Pancreas (tissue), 10 donors: ENCODE measurements around the gene LRRC4B. TPM values are rescaled to one million over a fixed set of nuclear protein-coding genes. Genes with fewer than 3 reads are reported as not detected.
A peak's percentile ranks its signal among the peaks of the same experiment; 100 is the strongest.

ENCODE experiments used
- ATAC-seq, 4 donors: fragments of 200-7000 bp; cut with Tn5 transposase; one replicate each; pipeline versions ENCODE4 v1.8.0 to v1.9.1; 2020; ENCODE audit warnings: mild to moderate bottlenecking in 4 of 4, moderate library complexity in 4 of 4
- DNase-seq, 6 donors: peaks; one replicate each; pipeline ENCODE4 v3.0.0-alpha.2; 2020
- FAIRE-seq: peaks from 2 replicates; lab custom pipeline; 2012; peaks lifted over from hg19 to GRCh38; lab: Jason Lieb, UNC
- H3K27ac ChIP-seq, 4 donors: fragments of 200-600 bp; sonication (generic); 1 replicate in 3 of 4; 2 replicates in 1 of 4; pipeline versions ENCODE4 v1.5.0 to v1.8.0; 2020
- H3K27me3 ChIP-seq, 4 donors: fragments of 200-600 bp; one replicate each; pipeline ENCODE4 v1.8.0; 2021
- H3K36me3 ChIP-seq, 3 donors: fragments of 200-600 bp; sonication (generic) in 1 of 3; one replicate each; pipeline versions ENCODE4 v1.5.0 to v1.8.0; 2020 to 2021
- H3K4me1 ChIP-seq, 3 donors: fragments of 200-600 bp; one replicate each; pipeline ENCODE4 v1.8.0; 2021
- H3K4me3 ChIP-seq, 4 donors: fragments of 200-600 bp; sonication (generic) in 2 of 4; one replicate each; pipeline versions ENCODE4 v1.5.0 to v1.8.0; 2020 to 2021
- H3K9me3 ChIP-seq, 4 donors: fragments of 200-600 bp; one replicate each; pipeline ENCODE4 v1.8.0; 2021
- WGBS, 2 donors: extraction: QIAGEN DNeasy Blood & Tissue Kit; methylation state at CpG; one replicate each; pipeline ENCODE4 v1.1.7; 2013; 5-methylcytosine and 5-hydroxymethylcytosine counted together
- intact Hi-C, 3 donors: fragments of 100-400 bp; cut with DNase I; formaldehyde crosslinking; loops; one replicate each; pipeline versions ENCODE4 v1.11.1 to v1.14.2; 2022
- polyA plus RNA-seq, 2 donors: library from polyadenylated mRNA; stranded (reverse); fragments of 200-250 nt; gene quantifications; one replicate each; pipeline ENCODE4 v1.2.3, GENCODE V29; 2013
- total RNA-seq, 6 donors: library from RNA; stranded (reverse); fragmentation: NEBNext Ultra II Directional in 4 of 6; extraction: Animal tissue kit (Norgen Biotek cat#: 25700) in 4 of 6; gene quantifications; one replicate each; pipeline versions ENCODE4 v1.2.1 to v1.2.4, GENCODE V29; 2021 to 2023
- TF ChIP-seq, protein P1 (sequence below), 4 donors: fragments of 200-600 bp; sonication (generic) in 3 of 4; IDR thresholded peaks; one replicate each; pipeline versions ENCODE4 v1.5.0 to v1.8.0; 2021; ENCODE audit warnings: antibody characterized with exemption in 4 of 4
- donor health status: healthy with polysubstance abuse.
- donor health status: DM: no; HTN: no; CAD: no; lungs with moderate emphysema.
- donor health status: DM: no; HTN: no; CAD: no.
- donor health status: control.
- donor health status: control.
- donor health status: Bipolar disorder and iron deficiency.
- donor health status: DM: yes; HTN: yes; CAD: no.
- donor health status: DM: no; HTN: no; CAD: no.
- donor health status: DM: no; HTN: no; CAD: no.
- donor health status: DM: yes; HTN: yes; CAD: no.

LRRC4B gene
- total and polyA plus RNA-seq, 8 donors: 0.09 to 2.1 (median 0.50) TPM

- no peak for FAIRE-seq
- Histone ChIP-seq H3K36me3 (peaks cover 0 to 23% (median 13%) of the 10 kb centered on the region in 3 donors), H3K27me3 (no peaks in the 10 kb centered on the region), H3K4me3 (no peak overlapping the region), H3K4me1 (no peaks in the 10 kb centered on the region), H3K9me3 (no peaks in the 10 kb centered on the region), H3K27ac (no peak overlapping the region)
- intact Hi-C loops: no loop called here
- DNase-seq: peak in 2 of 6 donors; percentile 25 to 42
- 92% methylated on average over 10 of the region's 10 CpGs for WGBS, 2 donors
- ATAC-seq: no peak
- TF ChIP-seq, protein P1, sequence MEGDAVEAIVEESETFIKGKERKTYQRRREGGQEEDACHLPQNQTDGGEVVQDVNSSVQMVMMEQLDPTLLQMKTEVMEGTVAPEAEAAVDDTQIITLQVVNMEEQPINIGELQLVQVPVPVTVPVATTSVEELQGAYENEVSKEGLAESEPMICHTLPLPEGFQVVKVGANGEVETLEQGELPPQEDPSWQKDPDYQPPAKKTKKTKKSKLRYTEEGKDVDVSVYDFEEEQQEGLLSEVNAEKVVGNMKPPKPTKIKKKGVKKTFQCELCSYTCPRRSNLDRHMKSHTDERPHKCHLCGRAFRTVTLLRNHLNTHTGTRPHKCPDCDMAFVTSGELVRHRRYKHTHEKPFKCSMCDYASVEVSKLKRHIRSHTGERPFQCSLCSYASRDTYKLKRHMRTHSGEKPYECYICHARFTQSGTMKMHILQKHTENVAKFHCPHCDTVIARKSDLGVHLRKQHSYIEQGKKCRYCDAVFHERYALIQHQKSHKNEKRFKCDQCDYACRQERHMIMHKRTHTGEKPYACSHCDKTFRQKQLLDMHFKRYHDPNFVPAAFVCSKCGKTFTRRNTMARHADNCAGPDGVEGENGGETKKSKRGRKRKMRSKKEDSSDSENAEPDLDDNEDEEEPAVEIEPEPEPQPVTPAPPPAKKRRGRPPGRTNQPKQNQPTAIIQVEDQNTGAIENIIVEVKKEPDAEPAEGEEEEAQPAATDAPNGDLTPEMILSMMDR (IDR thresholded peaks at IDR 0.05): no peak
These were observed 82.8 kb downstream of the LRRC4B start for GRCh38 chr19:50485284-50485955.

GRCh38 chr19:50482916-50483315, 85.3 kb downstream of the LRRC4B start:
- peak in 2 of 6 donors; percentile 2 to 21 for DNase-seq
- 87 to 88% methylated on average over 10 of the region's 10 CpGs for WGBS, 2 donors
- no peak overlapping the region for H3K27ac ChIP-seq
- no peak for ATAC-seq
- no peaks in the 10 kb centered on the region for H3K9me3 ChIP-seq
- H3K4me1 ChIP-seq: peaks cover 0 to 2% (median 0%) of the 10 kb centered on the region in 3 donors
- intact Hi-C loops: no loop called here
- TF ChIP-seq, protein P1 (IDR thresholded peaks at IDR 0.05): no peak
- no peak for FAIRE-seq
- H3K27me3 ChIP-seq: no peaks in the 10 kb centered on the region
- peaks cover 0 to 28% (median 25%) of the 10 kb centered on the region in 3 donors for H3K36me3 ChIP-seq
- no peak overlapping the region for H3K4me3 ChIP-seq

DNA sequence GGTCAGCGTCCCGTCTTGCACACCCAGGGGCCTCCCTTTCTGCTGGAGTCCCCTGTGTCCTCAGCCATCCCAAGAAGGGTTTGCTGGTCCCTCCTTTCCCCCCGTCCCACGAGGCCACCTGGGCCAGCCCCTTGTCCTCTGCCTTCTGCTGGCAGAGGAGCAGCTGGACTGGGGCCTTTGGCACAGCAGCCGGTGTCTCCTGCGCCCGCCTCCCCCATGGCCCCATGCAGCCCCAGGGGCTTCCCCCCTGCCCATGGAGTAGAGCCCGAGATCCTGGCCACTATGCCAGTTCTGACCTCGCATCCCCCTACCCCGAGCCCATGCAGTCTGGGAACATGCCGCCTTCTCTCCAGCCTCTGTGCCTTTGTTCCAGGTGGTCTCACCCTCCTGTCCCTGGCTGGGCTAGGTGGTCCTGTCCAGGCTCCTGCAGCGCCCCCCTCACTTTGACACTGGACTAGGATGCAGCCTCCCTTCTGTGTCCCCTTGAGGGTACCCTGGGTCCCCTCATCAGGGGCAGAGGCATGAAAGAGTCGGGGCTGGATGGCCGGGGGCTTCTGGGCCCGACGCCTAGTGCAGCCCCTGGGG, 85.9 kb downstream of the LRRC4B start:
- DNase-seq (peak in 1 of 6 donors; percentile 52), ATAC-seq (no peak), FAIRE-seq (no peak)
- no peak overlapping the region for H3K4me3 ChIP-seq
- H3K36me3 ChIP-seq: peaks cover 0 to 28% (median 25%) of the 10 kb centered on the region in 3 donors
- H3K27ac ChIP-seq: no peak overlapping the region
- intact Hi-C loops: no loop called here
- no peaks in the 10 kb centered on the region for H3K27me3 ChIP-seq
- H3K4me1 ChIP-seq: peaks cover 0 to 8% (median 0%) of the 10 kb centered on the region in 3 donors
- 85 to 89% methylated on average over 15 to 16 of the region's 16 CpGs for WGBS, 2 donors
- H3K9me3 ChIP-seq: no peaks in the 10 kb centered on the region
- TF ChIP-seq, protein P1 (IDR thresholded peaks at IDR 0.05): no peak

DNA sequence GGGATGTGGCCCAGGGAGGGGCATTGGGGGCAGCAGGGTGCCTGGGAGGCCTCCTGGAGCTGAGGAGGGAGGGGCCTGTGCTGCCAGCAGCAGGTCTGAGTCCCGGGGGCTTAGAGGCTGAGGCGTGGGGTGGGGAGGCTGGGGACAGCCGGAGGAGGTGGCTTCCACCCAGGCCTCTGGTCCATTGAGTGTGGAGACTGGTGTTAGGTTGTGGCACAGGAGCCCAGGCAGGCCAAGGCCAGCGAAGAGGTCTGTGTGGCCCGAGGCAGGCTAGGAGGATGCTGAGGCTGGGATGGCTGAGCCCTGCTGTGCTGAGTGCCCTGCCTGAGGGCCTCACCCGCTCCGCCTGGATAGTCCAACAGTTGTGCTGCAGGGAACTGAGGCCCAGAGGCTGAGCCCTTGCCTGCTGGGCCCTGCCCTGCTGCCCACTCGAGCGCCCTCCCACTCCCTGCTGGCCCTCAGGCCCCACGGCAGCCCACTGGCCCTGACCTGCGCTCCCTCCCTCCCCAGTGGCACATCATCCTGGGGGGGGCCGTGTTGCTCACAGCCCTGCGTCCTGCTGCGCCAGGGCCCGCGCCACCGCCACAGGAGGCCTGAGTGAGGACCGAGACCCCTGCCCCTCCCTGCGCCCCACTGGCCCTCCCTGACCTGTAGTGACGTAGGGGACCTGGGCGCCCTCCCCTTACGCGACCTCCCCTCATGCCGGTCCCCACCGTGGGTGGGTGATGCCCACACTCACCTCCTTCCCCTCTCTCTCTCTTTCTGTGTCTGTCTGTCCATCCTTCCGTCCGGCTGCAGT, 86.7 kb downstream of the LRRC4B start:
- TF ChIP-seq, protein P1 (IDR thresholded peaks at IDR 0.05): no peak
- intact Hi-C loops: no loop called here
- H3K27me3 ChIP-seq: no peaks in the 10 kb centered on the region
- H3K4me3 ChIP-seq: no peak overlapping the region
- peaks cover 0 to 11% (median 0%) of the 10 kb centered on the region in 3 donors for H3K4me1 ChIP-seq
- H3K27ac ChIP-seq: no peak overlapping the region
- WGBS, 2 donors: 93 to 96% methylated on average over 15 to 27 of the region's 27 CpGs
- H3K36me3 ChIP-seq: peaks cover 0 to 28% (median 25%) of the 10 kb centered on the region in 3 donors
- H3K9me3 ChIP-seq: no peaks in the 10 kb centered on the region
- DNase-seq (peak in 3 of 6 donors; percentile 31 to 62 (median 43)), FAIRE-seq (no peak), ATAC-seq (no peak)
